Left lobe of liver (tissue), 2 donors: Measurements from ENCODE around the gene GNPAT. TPM values are rescaled to one million over a fixed set of nuclear protein-coding genes. Genes with fewer than 3 reads are reported as not detected.
A peak's percentile ranks its signal among the peaks of the same experiment; 100 is the strongest.

Experiments used
- ATAC-seq: fragments of 200-7000 bp; cut with Tn5 transposase; one replicate; pipeline ENCODE4 v1.9.1; 2020; ENCODE audit warnings: mild to moderate bottlenecking, moderate library complexity
- DNase-seq: peaks from one replicate; pipeline ENCODE4 v3.0.0-alpha.2; 2020; ENCODE audit warnings: low spot score
- total RNA-seq: library from RNA; stranded (reverse); gene quantifications from one replicate; pipeline ENCODE4 v1.2.1, GENCODE V29; 2021
- donor health status: DM: no; HTN: no; CAD: no; lungs with moderate emphysema.
- donor health status: DM: no; HTN: yes; CAD: no.

GNPAT gene
- 19.0 TPM for total RNA-seq

- DNase-seq, result peak; percentile 92
- ATAC-seq, result peak; percentile 90
These were observed at the start of gene GNPAT for GRCh38 chr1:231240883-231241735. GNPAT (plus strand) TSS chr1:231241212; CDS start chr1:231241379, 167 bp downstream.

GRCh38 chr1:231192620-231193163 is 48.3 kb upstream of the GNPAT start:
- ATAC-seq (peak; percentile 37), DNase-seq (no peak)

GRCh38 chr1:231193710-231194340 is 47.2 kb upstream of the GNPAT start:
- no peak for ATAC-seq
- DNase-seq, result no peak

- ATAC-seq, result no peak
- DNase-seq, result no peak
These were observed 46.6 kb upstream of the GNPAT start for GRCh38 chr1:231194476-231194842.

- ATAC-seq (peak; percentile 29), DNase-seq (no peak)
These were observed 46.0 kb upstream of the GNPAT start for GRCh38 chr1:231194843-231195516.

- DNase-seq, result no peak
- no peak for ATAC-seq
These were observed 44.7 kb upstream of the GNPAT start for GRCh38 chr1:231196307-231196706.

- ATAC-seq (no peak), DNase-seq (no peak)
These were observed 44.3 kb upstream of the GNPAT start for GRCh38 chr1:231196728-231197127.

GRCh38 chr1:231199868-231200267 is 41.1 kb upstream of the GNPAT start:
- DNase-seq (no peak), ATAC-seq (no peak)

- ATAC-seq (peak; percentile 19), DNase-seq (no peak)
These were observed 40.5 kb upstream of the GNPAT start for GRCh38 chr1:231200388-231201031.

GRCh38 chr1:231201375-231201978 is 39.5 kb upstream of the GNPAT start:
- no peak for ATAC-seq
- no peak for DNase-seq

- ATAC-seq (no peak), DNase-seq (no peak)
These were observed 38.9 kb upstream of the GNPAT start for GRCh38 chr1:231201979-231202633.

- DNase-seq, result no peak
- ATAC-seq, result no peak
These were observed 37.6 kb upstream of the GNPAT start for GRCh38 chr1:231203259-231204057.

GRCh38 chr1:231206856-231207255 is 34.2 kb upstream of the GNPAT start:
- no peak for DNase-seq
- ATAC-seq, result no peak

- no peak for DNase-seq
- ATAC-seq, result no peak
These were observed 33.6 kb upstream of the GNPAT start for GRCh38 chr1:231207437-231207836.

- DNase-seq (no peak), ATAC-seq (no peak)
These were observed 32.0 kb upstream of the GNPAT start for GRCh38 chr1:231208980-231209379.

- DNase-seq (no peak), ATAC-seq (no peak)
These were observed 31.5 kb upstream of the GNPAT start for GRCh38 chr1:231209531-231209930.

GRCh38 chr1:231210126-231210525 is 30.9 kb upstream of the GNPAT start:
- ATAC-seq (no peak), DNase-seq (no peak)

- ATAC-seq (peak; percentile 99), DNase-seq (peak; percentile 85)
These were observed 29.8 kb upstream of the GNPAT start for GRCh38 chr1:231211005-231211857.
